H1 (cell line): ENCODE measurements around the gene PIEZO1. TPM values are rescaled to one million over a fixed set of nuclear protein-coding genes. Genes with fewer than 3 reads are reported as not detected.

ENCODE experiments used
- CTCF ChIA-PET: fragments of 300-600 bp; sonication (Branson Sonifier 250); formaldehyde crosslinking; loops from one replicate; lab custom pipeline; 2021; ENCODE audit not compliant: partially characterized antibody; lab: Charles Lee
- POLR2A ChIA-PET: fragments of 300-600 bp; sonication (Branson Sonifier 250); formaldehyde crosslinking; loops from one replicate; lab custom pipeline; 2021; ENCODE audit warnings: inconsistent platforms; ENCODE audit not compliant: partially characterized antibody; lab: Charles Lee
- DNase-seq, 2 experiments: peaks; one replicate each; pipeline versions ENCODE4 v3.0.0 to v3.0.0-alpha.2; 2010 to 2022; ENCODE audit warnings: low spot score in 2 of 2, low read depth in 1 of 2, mixed read lengths in 1 of 2
- FAIRE-seq: peaks from 2 replicates; lab custom pipeline; 2011; peaks lifted over from hg19 to GRCh38; lab: Jason Lieb, UNC
- H2AFZ ChIP-seq: 2 replicates; pipeline ENCODE4 v1.8.1; 2012; ENCODE audit warnings: low read length, inconsistent platforms
- H2AK5ac ChIP-seq: 2 replicates; pipeline ENCODE4 v1.6.1; 2013; ENCODE audit warnings: low read depth, low read length
- H2BK120ac ChIP-seq: replicated peaks from 2 replicates; pipeline ENCODE3; 2013; ENCODE audit warnings: low read depth, low read length, inconsistent platforms
- H2BK12ac ChIP-seq: 2 replicates; pipeline ENCODE4 v1.6.1; 2013; ENCODE audit warnings: low read depth, low read length
- H2BK15ac ChIP-seq: 2 replicates; pipeline ENCODE4 v1.6.1; 2013; ENCODE audit warnings: low read length
- H2BK20ac ChIP-seq: 2 replicates; pipeline ENCODE4 v1.6.1; 2013; ENCODE audit warnings: low read length
- H2BK5ac ChIP-seq: 2 replicates; pipeline ENCODE4 v1.6.1; 2013; ENCODE audit warnings: low read depth, low read length
- H3K14ac ChIP-seq: 2 replicates; pipeline ENCODE4 v1.6.1; 2013; ENCODE audit warnings: inconsistent platforms; ENCODE audit not compliant: insufficient read length
- H3K18ac ChIP-seq: 2 replicates; pipeline ENCODE4 v1.6.1; 2013; ENCODE audit warnings: low read length; ENCODE audit errors: extremely low read depth
- H3K23ac ChIP-seq: 2 replicates; pipeline ENCODE4 v1.6.1; 2013; ENCODE audit warnings: inconsistent platforms; ENCODE audit not compliant: insufficient read length
- H3K23me2 ChIP-seq: 2 replicates; pipeline ENCODE4 v1.6.1; 2013; ENCODE audit warnings: low read depth, low read length
- H3K27ac ChIP-seq: 2 replicates; pipeline ENCODE4 v1.6.1; 2011; ENCODE audit warnings: low read depth, low read length, inconsistent platforms
- H3K27me3 ChIP-seq, 4 experiments: replicated peaks in 1 of 4; 1 replicate in 1 of 4; 2 replicates in 3 of 4; pipeline versions ENCODE4 v1.6.1 to v1.8.1; 2011 to 2013; ENCODE audit warnings: low read length in 3 of 4, mild to moderate bottlenecking in 3 of 4, inconsistent platforms in 2 of 4, mixed read lengths in 2 of 4, moderate library complexity in 1 of 4; ENCODE audit not compliant: control insufficient read depth in 3 of 4, insufficient read depth in 3 of 4; ENCODE audit errors: extremely low read depth in 1 of 4
- H3K36me3 ChIP-seq, 4 experiments: 2 replicates each; pipeline versions ENCODE4 v1.6.1 to v1.8.1; 2011 to 2013; ENCODE audit warnings: mild to moderate bottlenecking in 4 of 4, low read length in 3 of 4, moderate library complexity in 2 of 4, control low read depth in 1 of 4, inconsistent platforms in 1 of 4; ENCODE audit not compliant: insufficient read depth in 4 of 4, control insufficient read depth in 2 of 4
- H3K4ac ChIP-seq: replicated peaks from 2 replicates; pipeline ENCODE3; 2013; ENCODE audit warnings: low read length, low read depth, mixed read lengths, inconsistent platforms; ENCODE audit not compliant: insufficient read length
- H3K4me1 ChIP-seq, 4 experiments: replicated peaks in 1 of 4; 1 replicate in 1 of 4; 2 replicates in 3 of 4; pipeline versions ENCODE4 v1.6.1 to v1.8.1; 2011 to 2013; ENCODE audit warnings: low read length in 3 of 4, inconsistent platforms in 2 of 4, mixed read lengths in 1 of 4; ENCODE audit not compliant: insufficient read depth in 4 of 4, control insufficient read depth in 3 of 4
- H3K4me2 ChIP-seq, 2 experiments: 2 replicates each; pipeline versions ENCODE4 v1.6.1 to v1.8.1; 2011 to 2013; ENCODE audit warnings: low read depth in 2 of 2, low read length in 2 of 2, control low read depth in 1 of 2, inconsistent platforms in 1 of 2, mild to moderate bottlenecking in 1 of 2; ENCODE audit not compliant: insufficient read depth in 1 of 2
- H3K4me3 ChIP-seq, 4 experiments: fragments of 200-600, 300-600 bp in 1 of 4; sonication (generic), shearing (Covaris generic), sonication (Bioruptor Twin) in 1 of 4; 2 replicates each; pipeline versions ENCODE4 v1.5.1 to v1.8.1; 2011 to 2016; ENCODE audit warnings: low read length in 4 of 4, low read depth in 3 of 4, control low read depth in 2 of 4, inconsistent platforms in 2 of 4, mild to moderate bottlenecking in 2 of 4, mixed read lengths in 1 of 4, moderate library complexity in 1 of 4; ENCODE audit not compliant: insufficient read depth in 2 of 4; ENCODE audit errors: extremely low read depth in 1 of 4
- H3K56ac ChIP-seq: replicated peaks from 2 replicates; pipeline ENCODE3; 2013; ENCODE audit warnings: low read depth, mild to moderate bottlenecking, mixed read lengths, low read length, inconsistent platforms; ENCODE audit not compliant: insufficient read length
- H3K79me1 ChIP-seq: 2 replicates; pipeline ENCODE4 v1.6.1; 2013; ENCODE audit warnings: low read depth, low read length, control low read depth
- H3K79me2 ChIP-seq, 2 experiments: 2 replicates each; pipeline versions ENCODE4 v1.6.1 to v1.8.1; 2012 to 2013; ENCODE audit warnings: low read length in 2 of 2, mild to moderate bottlenecking in 2 of 2, inconsistent platforms in 1 of 2; ENCODE audit not compliant: insufficient read depth in 2 of 2, control insufficient read depth in 1 of 2
- H3K9ac ChIP-seq, 4 experiments: replicated peaks in 1 of 4; 1 replicate in 1 of 4; 2 replicates in 3 of 4; pipeline versions ENCODE4 v1.6.1 to v1.8.1; 2011 to 2013; ENCODE audit warnings: low read depth in 3 of 4, low read length in 3 of 4, control low read depth in 2 of 4, mild to moderate bottlenecking in 2 of 4, moderate library complexity in 2 of 4, inconsistent platforms in 1 of 4; ENCODE audit errors: extremely low read depth in 1 of 4
- H3K9me3 ChIP-seq, 2 experiments: 2 replicates each; pipeline versions ENCODE4 v1.6.1 to v1.8.1; 2012 to 2013; ENCODE audit warnings: mild to moderate bottlenecking in 2 of 2, moderate library complexity in 2 of 2, control low read depth in 1 of 2, inconsistent platforms in 1 of 2, low read depth in 1 of 2, low read length in 1 of 2, mixed read lengths in 1 of 2; ENCODE audit not compliant: insufficient read depth in 2 of 2
- H4K20me1 ChIP-seq, 2 experiments: replicated peaks in 1 of 2; 2 replicates each; pipeline versions ENCODE3 to v1.8.1; 2011 to 2013; ENCODE audit warnings: inconsistent platforms in 2 of 2, low read length in 2 of 2, mild to moderate bottlenecking in 1 of 2; ENCODE audit not compliant: insufficient read depth in 2 of 2, control insufficient read depth in 1 of 2
- H4K5ac ChIP-seq: 2 replicates; pipeline ENCODE4 v1.6.1; 2013; ENCODE audit warnings: low read length, low read depth, mixed read lengths, inconsistent platforms; ENCODE audit not compliant: insufficient read length
- H4K8ac ChIP-seq: 2 replicates; pipeline ENCODE4 v1.8.0; 2013; ENCODE audit warnings: mild to moderate bottlenecking, moderate library complexity, low read length, inconsistent platforms; ENCODE audit not compliant: insufficient read depth; ENCODE audit errors: extremely low read depth
- H4K91ac ChIP-seq: replicated peaks from 2 replicates; pipeline ENCODE3; 2013; ENCODE audit warnings: low read length, mixed read lengths, inconsistent platforms; ENCODE audit not compliant: insufficient read length
- BACH1 ChIP-seq: IDR thresholded peaks from 2 replicates; pipeline ENCODE4 v1.6.1; 2012; ENCODE audit warnings: low read length, improper control_type of control experiment
- RXRA ChIP-seq: IDR thresholded peaks from 2 replicates; pipeline ENCODE4 v1.6.1; 2011; ENCODE audit warnings: low read depth, mild to moderate bottlenecking, low read length, moderate library complexity; ENCODE audit not compliant: insufficient read depth
- TBP ChIP-seq: IDR thresholded peaks from 2 replicates; pipeline ENCODE4 v1.6.1; 2011; ENCODE audit warnings: low read depth, low read length, improper control_type of control experiment
- WGBS, 2 experiments: shearing (Covaris generic) in 1 of 2; methylation state at CpG; one replicate each; pipeline versions ENCODE4 v1.1.6 to v1.1.7; 2013 to 2015; ENCODE audit warnings: low lambda C conversion rate in 2 of 2, mixed read lengths in 2 of 2, inconsistent platforms in 1 of 2, low coverage in 1 of 2, missing lambda C conversion rate in 1 of 2; ENCODE audit not compliant: insufficient replicate concordance in 2 of 2, insufficient coverage in 1 of 2, insufficient read length in 1 of 2; ENCODE audit errors: extremely low coverage in 1 of 2, missing lambda C conversion rate in 1 of 2; 5-methylcytosine and 5-hydroxymethylcytosine counted together
- polyA plus RNA-seq, 7 experiments: library from polyadenylated mRNA; depleted of rRNA in 3 of 7; stranded (reverse) in 5 of 7; unstranded in 2 of 7; fragments of >200 nt in 5 of 7; fragments of 200-250 nt in 2 of 7; gene quantifications; 1 replicate in 5 of 7; 2 replicates in 1 of 7; 4 replicates in 1 of 7; pipeline versions ENCODE4 v1.2.1 to v1.2.3, GENCODE V29; 2011 to 2013; ENCODE audit warnings: missing spikeins in 2 of 7, mixed read lengths in 2 of 7
- total RNA-seq: library from RNA; stranded (reverse); fragmentation: NEBNext Ultra II Directional; extraction: Animal tissue kit (Norgen Biotek cat#: 25700); gene quantifications from 2 replicates; pipeline ENCODE4 v1.2.1, GENCODE V29; 2021
- TF ChIP-seq, protein P1 (sequence below), 3 experiments: IDR thresholded peaks; 1 replicate in 2 of 3; 2 replicates in 1 of 3; pipeline versions ENCODE4 v1.5.1 to v1.6.1; 2011; ENCODE audit warnings: low read length in 3 of 3, mild to moderate bottlenecking in 3 of 3, inconsistent platforms in 2 of 3, low read depth in 1 of 3, moderate library complexity in 1 of 3; ENCODE audit not compliant: insufficient read depth in 1 of 3; ENCODE audit errors: control extremely low read depth in 1 of 3
- TF ChIP-seq, protein P2 (sequence below): IDR thresholded peaks from 2 replicates; pipeline ENCODE4 v1.6.1; 2011; ENCODE audit warnings: low read length, improper control_type of control experiment
- TF ChIP-seq, protein P3 (sequence below): IDR thresholded peaks from 2 replicates; pipeline ENCODE4 v1.6.1; 2012; ENCODE audit warnings: inconsistent platforms
- TF ChIP-seq, protein P4 (sequence below): IDR thresholded peaks from 2 replicates; pipeline ENCODE4 v1.6.1; 2012; ENCODE audit warnings: inconsistent platforms

The PIEZO1 gene
- total and polyA plus RNA-seq, 2 of the 8 experiments (the other 6 are each of a cell fraction or from before 2014, with no cell fraction given), result 42.3 to 67.5 TPM

DNA sequence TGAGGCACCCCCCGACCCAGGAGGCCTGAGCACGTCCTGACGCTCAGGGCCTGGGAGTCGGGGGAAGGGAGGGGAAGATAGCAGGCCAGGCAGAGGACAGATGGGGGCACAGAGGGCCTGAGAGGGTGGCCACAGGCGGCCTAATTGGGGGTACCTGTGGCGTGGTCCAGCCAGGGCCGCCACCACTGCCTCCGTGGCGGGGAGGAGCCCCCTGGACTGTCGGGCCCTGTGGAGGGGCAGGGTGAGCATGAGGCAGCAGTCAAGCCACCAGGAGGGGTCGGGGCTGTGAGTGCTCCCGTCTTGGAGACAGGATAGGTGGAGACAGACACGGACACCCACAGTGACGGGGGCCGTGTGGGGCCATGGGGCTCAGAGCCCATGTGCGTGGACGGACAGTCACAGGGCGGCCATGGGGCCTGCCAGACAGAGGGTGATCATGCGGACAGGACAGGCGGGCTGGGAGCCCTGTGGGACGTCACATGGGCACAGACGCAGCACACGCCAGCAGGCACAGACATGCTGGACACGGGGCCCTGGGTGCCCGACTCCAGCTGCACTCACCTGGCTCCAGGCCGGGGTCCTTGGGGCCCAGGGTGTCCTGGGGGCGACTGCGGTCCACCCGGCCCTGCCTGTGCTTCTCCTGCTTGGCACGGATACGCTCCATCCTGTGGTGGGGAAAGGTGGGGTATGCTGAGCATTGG, 60.0 kb downstream of the PIEZO1 start:
- Histone ChIP-seq H3K4ac (no peak overlapping the region), H3K9ac (no peak overlapping the region), H3K9me3 (no peaks in the 10 kb centered on the region), H3K36me3 (peaks cover 0 to 27% (median 5%) of the 10 kb centered on the region in 4 experiments; a peak in 4 of 8 replicates), H2BK12ac (no peak overlapping the region), H4K91ac (no peak overlapping the region), H2BK20ac (no peak overlapping the region), H3K56ac (no peak overlapping the region), H3K23me2 (no peaks in the 10 kb centered on the region), H3K4me3 (no peak overlapping the region), H3K4me2 (no peak overlapping the region), H3K79me2 (no peaks in the 10 kb centered on the region), H2BK15ac (no peak overlapping the region), H2AFZ (no peak overlapping the region), H3K18ac (no peak overlapping the region), H3K79me1 (no peaks in the 10 kb centered on the region), H3K4me1 (no peaks in the 10 kb centered on the region), H4K20me1 (peaks cover 0 to 8% of the 10 kb centered on the region in 2 experiments), H2AK5ac (no peak overlapping the region), H4K8ac (no peak overlapping the region), H3K14ac (no peak overlapping the region), H2BK5ac (no peak overlapping the region), H4K5ac (no peak overlapping the region), H2BK120ac (no peak overlapping the region), H3K27ac (no peak overlapping the region), H3K27me3 (no peaks in the 10 kb centered on the region), H3K23ac (no peak overlapping the region)
- no peak for FAIRE-seq
- no peak for DNase-seq
- ChIA-PET POLR2A (interaction anchor here (0.8 to 1.8 kb wide), 2 partner anchors 10 to 11 kb away, joined by 3 to 4 read pairs; no protein-coding TSS in a partner anchor), CTCF (interaction anchor here (1.0 to 4.5 kb wide), 2 partner anchors 12 to 88 kb away, joined by 3 to 24 read pairs; no protein-coding TSS in a partner anchor)
- 92% methylated on average over 31 of the region's 31 CpGs; no CpG with 5 or more reads in 1 of the 2 experiments for WGBS, 2 experiments
- TF ChIP-seq, protein P1, sequence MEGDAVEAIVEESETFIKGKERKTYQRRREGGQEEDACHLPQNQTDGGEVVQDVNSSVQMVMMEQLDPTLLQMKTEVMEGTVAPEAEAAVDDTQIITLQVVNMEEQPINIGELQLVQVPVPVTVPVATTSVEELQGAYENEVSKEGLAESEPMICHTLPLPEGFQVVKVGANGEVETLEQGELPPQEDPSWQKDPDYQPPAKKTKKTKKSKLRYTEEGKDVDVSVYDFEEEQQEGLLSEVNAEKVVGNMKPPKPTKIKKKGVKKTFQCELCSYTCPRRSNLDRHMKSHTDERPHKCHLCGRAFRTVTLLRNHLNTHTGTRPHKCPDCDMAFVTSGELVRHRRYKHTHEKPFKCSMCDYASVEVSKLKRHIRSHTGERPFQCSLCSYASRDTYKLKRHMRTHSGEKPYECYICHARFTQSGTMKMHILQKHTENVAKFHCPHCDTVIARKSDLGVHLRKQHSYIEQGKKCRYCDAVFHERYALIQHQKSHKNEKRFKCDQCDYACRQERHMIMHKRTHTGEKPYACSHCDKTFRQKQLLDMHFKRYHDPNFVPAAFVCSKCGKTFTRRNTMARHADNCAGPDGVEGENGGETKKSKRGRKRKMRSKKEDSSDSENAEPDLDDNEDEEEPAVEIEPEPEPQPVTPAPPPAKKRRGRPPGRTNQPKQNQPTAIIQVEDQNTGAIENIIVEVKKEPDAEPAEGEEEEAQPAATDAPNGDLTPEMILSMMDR (IDR thresholded peaks at IDR 0.05; ENCODE audit: control extremely low read depth in 1 of 3, insufficient read depth in 1 of 3, low read depth in 1 of 3, low read length in 3 of 3), result no peak
- TF ChIP-seq RXRA, result no peak
- TF ChIP-seq, protein P2, sequence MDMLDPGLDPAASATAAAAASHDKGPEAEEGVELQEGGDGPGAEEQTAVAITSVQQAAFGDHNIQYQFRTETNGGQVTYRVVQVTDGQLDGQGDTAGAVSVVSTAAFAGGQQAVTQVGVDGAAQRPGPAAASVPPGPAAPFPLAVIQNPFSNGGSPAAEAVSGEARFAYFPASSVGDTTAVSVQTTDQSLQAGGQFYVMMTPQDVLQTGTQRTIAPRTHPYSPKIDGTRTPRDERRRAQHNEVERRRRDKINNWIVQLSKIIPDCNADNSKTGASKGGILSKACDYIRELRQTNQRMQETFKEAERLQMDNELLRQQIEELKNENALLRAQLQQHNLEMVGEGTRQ, result no peak
- TF ChIP-seq, protein P3, sequence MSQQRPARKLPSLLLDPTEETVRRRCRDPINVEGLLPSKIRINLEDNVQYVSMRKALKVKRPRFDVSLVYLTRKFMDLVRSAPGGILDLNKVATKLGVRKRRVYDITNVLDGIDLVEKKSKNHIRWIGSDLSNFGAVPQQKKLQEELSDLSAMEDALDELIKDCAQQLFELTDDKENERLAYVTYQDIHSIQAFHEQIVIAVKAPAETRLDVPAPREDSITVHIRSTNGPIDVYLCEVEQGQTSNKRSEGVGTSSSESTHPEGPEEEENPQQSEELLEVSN, result no peak
- TF ChIP-seq, protein P4, sequence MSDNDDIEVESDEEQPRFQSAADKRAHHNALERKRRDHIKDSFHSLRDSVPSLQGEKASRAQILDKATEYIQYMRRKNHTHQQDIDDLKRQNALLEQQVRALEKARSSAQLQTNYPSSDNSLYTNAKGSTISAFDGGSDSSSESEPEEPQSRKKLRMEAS, result no peak
- TF ChIP-seq BACH1, result no peak
- no peak for TF ChIP-seq TBP
